Measurements from ENCODE around the gene ETFA.

Gene ETFA

DNA sequence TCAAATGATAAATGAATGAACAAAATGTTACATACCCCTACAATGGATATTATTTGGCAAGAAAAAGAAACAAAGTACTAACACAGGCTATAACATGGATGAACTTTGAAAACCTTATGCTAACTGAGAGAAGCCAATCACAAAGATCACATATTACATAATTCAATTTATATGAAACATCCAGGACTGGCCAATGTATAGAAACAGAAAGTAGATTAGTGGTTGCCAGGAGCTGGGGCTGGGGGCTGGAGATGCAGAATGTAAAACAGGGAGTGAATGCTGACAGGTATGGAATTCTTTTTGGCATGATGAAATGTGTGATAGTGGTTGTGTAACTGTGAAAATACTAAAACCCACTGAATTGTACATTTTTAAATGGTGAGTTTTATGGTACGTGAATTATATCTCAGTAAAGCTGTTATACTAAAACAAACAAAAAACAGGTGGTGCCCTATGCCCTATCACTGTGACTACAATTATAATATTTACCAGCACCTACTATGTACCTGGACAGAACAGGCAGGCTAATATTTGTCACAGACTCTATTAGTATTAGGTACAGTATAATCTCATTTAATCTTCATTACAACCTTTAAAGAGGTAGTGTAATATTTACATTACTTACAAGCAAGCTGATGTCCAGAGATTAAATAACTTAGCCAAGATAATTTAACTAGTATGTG is 90.0 kb downstream of the ETFA start:
- no peaks in the 10 kb centered on the region for H3K27me3 ChIP-seq
- TF ChIP-seq, protein P1, sequence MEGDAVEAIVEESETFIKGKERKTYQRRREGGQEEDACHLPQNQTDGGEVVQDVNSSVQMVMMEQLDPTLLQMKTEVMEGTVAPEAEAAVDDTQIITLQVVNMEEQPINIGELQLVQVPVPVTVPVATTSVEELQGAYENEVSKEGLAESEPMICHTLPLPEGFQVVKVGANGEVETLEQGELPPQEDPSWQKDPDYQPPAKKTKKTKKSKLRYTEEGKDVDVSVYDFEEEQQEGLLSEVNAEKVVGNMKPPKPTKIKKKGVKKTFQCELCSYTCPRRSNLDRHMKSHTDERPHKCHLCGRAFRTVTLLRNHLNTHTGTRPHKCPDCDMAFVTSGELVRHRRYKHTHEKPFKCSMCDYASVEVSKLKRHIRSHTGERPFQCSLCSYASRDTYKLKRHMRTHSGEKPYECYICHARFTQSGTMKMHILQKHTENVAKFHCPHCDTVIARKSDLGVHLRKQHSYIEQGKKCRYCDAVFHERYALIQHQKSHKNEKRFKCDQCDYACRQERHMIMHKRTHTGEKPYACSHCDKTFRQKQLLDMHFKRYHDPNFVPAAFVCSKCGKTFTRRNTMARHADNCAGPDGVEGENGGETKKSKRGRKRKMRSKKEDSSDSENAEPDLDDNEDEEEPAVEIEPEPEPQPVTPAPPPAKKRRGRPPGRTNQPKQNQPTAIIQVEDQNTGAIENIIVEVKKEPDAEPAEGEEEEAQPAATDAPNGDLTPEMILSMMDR (IDR thresholded peaks at IDR 0.05; ENCODE audit: low read depth, low read length) = no peak
- H3K4me3 ChIP-seq (ENCODE audit: low read depth, low read length) = no peak overlapping the region
- no peaks in the 10 kb centered on the region; the same call in 1 of the 2 replicates for H3K4me1 ChIP-seq
- no peaks in the 10 kb centered on the region for H3K9me3 ChIP-seq
- no peak for DNase-seq
- peaks cover 24% of the 10 kb centered on the region for H3K36me3 ChIP-seq

DNA sequence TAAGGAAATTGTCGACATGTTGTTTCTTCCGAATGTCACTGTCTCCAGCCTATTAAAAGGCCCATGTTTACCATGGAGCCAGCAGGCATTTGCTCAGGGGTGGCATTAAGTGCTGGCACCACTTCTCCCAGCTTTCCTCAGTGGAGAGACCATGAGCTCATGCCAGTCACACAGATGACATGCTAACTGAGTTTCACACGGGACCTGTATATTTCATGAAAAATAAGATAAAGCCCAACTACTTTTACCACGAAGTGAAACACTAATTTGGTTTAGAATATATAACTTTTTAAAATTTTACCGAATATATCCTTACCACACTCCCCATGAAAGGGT is 93.4 kb downstream of the ETFA start:
- Histone ChIP-seq H3K9me3 (no peaks in the 10 kb centered on the region), H3K36me3 (peaks cover 28% of the 10 kb centered on the region)
- TF ChIP-seq, protein P1 (IDR thresholded peaks at IDR 0.05; ENCODE audit: low read depth, low read length) = no peak

DNA sequence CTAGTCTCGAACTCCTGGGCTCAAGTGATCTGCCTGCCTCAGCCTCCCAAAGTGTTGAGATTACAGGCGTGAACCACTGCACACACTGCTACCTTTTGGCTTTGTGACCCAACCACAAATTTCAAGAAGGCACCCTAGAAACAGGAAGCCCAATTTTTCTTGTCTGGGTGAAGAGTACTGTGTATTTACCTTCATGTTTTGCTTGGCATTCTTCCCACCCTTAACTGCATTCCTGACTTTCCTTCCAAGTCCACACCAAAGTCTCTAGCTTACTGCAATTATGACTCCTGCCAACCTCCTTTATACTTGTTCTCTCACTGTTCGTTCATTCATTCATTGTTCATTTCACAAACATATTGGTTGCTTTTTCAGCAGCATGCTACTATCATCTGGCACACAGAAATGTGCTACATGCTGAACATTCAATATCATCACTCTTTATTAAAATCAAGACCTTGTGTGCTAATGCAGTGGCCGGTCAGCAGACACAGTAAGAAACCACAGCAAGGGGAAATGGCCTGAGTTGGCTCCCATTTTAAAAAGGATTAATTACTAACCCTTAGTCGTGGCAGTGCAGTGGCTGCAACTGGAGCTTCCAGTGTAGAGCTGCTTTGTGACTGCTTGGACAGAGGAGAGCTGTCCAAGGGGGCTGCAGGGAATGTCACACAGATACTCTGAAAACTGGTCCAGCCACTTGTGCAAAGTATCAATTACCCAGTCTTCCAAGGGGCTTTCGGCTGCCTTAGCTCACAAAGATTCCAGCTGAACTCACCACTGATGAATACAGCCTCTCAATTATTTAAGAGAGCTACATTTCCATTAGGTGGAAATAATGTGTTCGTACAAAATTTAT is 94.0 kb downstream of the ETFA start:
- TF ChIP-seq, protein P1 (IDR thresholded peaks at IDR 0.05; ENCODE audit: low read depth, low read length) = no peak
- Histone ChIP-seq H3K4me3 (ENCODE audit: low read depth, low read length) (no peak overlapping the region), H3K27me3 (no peaks in the 10 kb centered on the region), H3K36me3 (peaks cover 28% of the 10 kb centered on the region), H3K9me3 (no peaks in the 10 kb centered on the region), H3K4me1 (no peaks in the 10 kb centered on the region; the same call in 1 of the 2 replicates)
- no peak for DNase-seq

More for the DNA sequence above, 93.4 kb downstream of the ETFA start:
- H3K4me1 ChIP-seq = no peaks in the 10 kb centered on the region; the same call in 1 of the 2 replicates
- DNase-seq = no peak
- H3K27me3 ChIP-seq = no peaks in the 10 kb centered on the region
- no peak overlapping the region for H3K4me3 ChIP-seq (ENCODE audit: low read depth, low read length)

GRCh38 chr15:76215634-76216033 is 95.6 kb downstream of the ETFA start:
- no peaks in the 10 kb centered on the region for H3K9me3 ChIP-seq
- H3K36me3 ChIP-seq = peaks cover 34% of the 10 kb centered on the region
- no peak for DNase-seq
- H3K27me3 ChIP-seq = no peaks in the 10 kb centered on the region
- H3K4me3 ChIP-seq (ENCODE audit: low read depth, low read length) = no peak overlapping the region
- TF ChIP-seq, protein P1 (IDR thresholded peaks at IDR 0.05; ENCODE audit: low read depth, low read length) = no peak
- H3K4me1 ChIP-seq = no peaks in the 10 kb centered on the region

- DNase-seq = no peak
- TF ChIP-seq, protein P1 (IDR thresholded peaks at IDR 0.05; ENCODE audit: low read depth, low read length) = no peak
- no peaks in the 10 kb centered on the region for H3K27me3 ChIP-seq
- H3K4me1 ChIP-seq = peaks cover 4% of the 10 kb centered on the region; the same call in 1 of the 2 replicates
- no peak overlapping the region for H3K4me3 ChIP-seq (ENCODE audit: low read depth, low read length)
- no peaks in the 10 kb centered on the region for H3K9me3 ChIP-seq
- peaks cover 33% of the 10 kb centered on the region for H3K36me3 ChIP-seq
Measured at GRCh38 chr15:76209942-76210341, 101.3 kb downstream of the ETFA start.

- Histone ChIP-seq H3K36me3 (peaks cover 29% of the 10 kb centered on the region), H3K27me3 (no peaks in the 10 kb centered on the region), H3K4me1 (peaks cover 4% of the 10 kb centered on the region; the same call in 1 of the 2 replicates), H3K4me3 (ENCODE audit: low read depth, low read length) (no peak overlapping the region), H3K9me3 (no peaks in the 10 kb centered on the region)
- no peak for DNase-seq
- TF ChIP-seq, protein P1 (IDR thresholded peaks at IDR 0.05; ENCODE audit: low read depth, low read length) = no peak
Measured at GRCh38 chr15:76209523-76209922, 101.7 kb downstream of the ETFA start.

Data from BE2C (cell line).